ENCODE results near the gene B3GNT7. TPM values are rescaled to one million over a fixed set of nuclear protein-coding genes. Genes with fewer than 3 reads are reported as not detected.

The B3GNT7 gene
- total RNA-seq, 2 donors from 2014 or later: 8.6 to 22.1 TPM

GRCh38 chr2:231360401-231360800, 35.1 kb upstream of the B3GNT7 start:
- no peak for ATAC-seq
- H3K9me3 ChIP-seq: no peaks in the 10 kb centered on the region
- H3K36me3 ChIP-seq (replicated peaks in 1 of 2; ENCODE audit: insufficient read depth in 1 of 2, low read depth in 2 of 2): no peaks in the 10 kb centered on the region
- intact Hi-C loops (cut with DNase I): no loop called here
- WGBS, 2 donors: 92% methylated on average over 9 of the region's 11 CpGs; no CpG with 5 or more reads in 1 of the 2 donors
- H3K27ac ChIP-seq: no peak overlapping the region
- peaks cover 10% of the 10 kb centered on the region for H3K4me1 ChIP-seq
- no peak for DNase-seq
- H3K27me3 ChIP-seq: no peaks in the 10 kb centered on the region
- no peak for TF ChIP-seq CTCF (IDR thresholded peaks at IDR 0.05)
- no peak for TF ChIP-seq POLR2A (IDR thresholded peaks at IDR 0.05)
- no peak overlapping the region for H3K4me3 ChIP-seq

- Histone ChIP-seq H3K36me3 (replicated peaks in 1 of 2; ENCODE audit: insufficient read depth in 1 of 2, low read depth in 2 of 2) (no peaks in the 10 kb centered on the region), H3K4me1 (peaks cover 7% of the 10 kb centered on the region), H3K9me3 (no peaks in the 10 kb centered on the region), H3K4me3 (no peak overlapping the region), H3K27me3 (no peaks in the 10 kb centered on the region), H3K27ac (no peak overlapping the region)
- no peak for TF ChIP-seq CTCF (IDR thresholded peaks at IDR 0.05)
- TF ChIP-seq POLR2A (IDR thresholded peaks at IDR 0.05): no peak
- DNase-seq (peak in 1 of 4 donors; percentile 50), ATAC-seq (no peak)
- intact Hi-C loops (cut with DNase I): no loop called here
- 90 to 92% methylated on average over 8 to 12 of the region's 13 CpGs for WGBS, 2 donors
These were observed 34.6 kb upstream of the B3GNT7 start for GRCh38 chr2:231360881-231361371.

- whole genome bisulfite sequencing, 2 donors: 75 to 87% methylated on average over 12 of the region's 12 CpGs
- no peak for DNase-seq
- Histone ChIP-seq H3K36me3 (replicated peaks in 1 of 2; ENCODE audit: insufficient read depth in 1 of 2, low read depth in 2 of 2) (no peaks in the 10 kb centered on the region), H3K4me3 (no peak overlapping the region), H3K4me1 (no peaks in the 10 kb centered on the region), H3K27me3 (no peaks in the 10 kb centered on the region), H3K9me3 (no peaks in the 10 kb centered on the region), H3K27ac (peak overlapping the region in 1 of 4 donors; percentile 52)
- TF ChIP-seq CTCF (IDR thresholded peaks at IDR 0.05): peak in 1 of 7 experiments; percentile 12
- no peak for TF ChIP-seq POLR2A (IDR thresholded peaks at IDR 0.05)
- intact Hi-C loops (cut with DNase I): no loop called here
- no peak for ATAC-seq
These were observed 33.6 kb upstream of the B3GNT7 start for GRCh38 chr2:231361701-231362554.

GRCh38 chr2:231362555-231363184, 32.8 kb upstream of the B3GNT7 start:
- Histone ChIP-seq H3K4me3 (no peak overlapping the region), H3K9me3 (no peaks in the 10 kb centered on the region), H3K27ac (peak overlapping the region in 1 of 4 donors; percentile 52), H3K36me3 (replicated peaks in 1 of 2; ENCODE audit: insufficient read depth in 1 of 2, low read depth in 2 of 2) (no peaks in the 10 kb centered on the region), H3K4me1 (no peaks in the 10 kb centered on the region), H3K27me3 (no peaks in the 10 kb centered on the region)
- intact Hi-C loops (cut with DNase I): no loop called here
- ATAC-seq: no peak
- no peak for DNase-seq
- 78 to 87% methylated on average over 8 to 9 of the region's 9 CpGs for WGBS, 2 donors
- TF ChIP-seq POLR2A (IDR thresholded peaks at IDR 0.05) (no peak), CTCF (IDR thresholded peaks at IDR 0.05) (no peak)

Measured in body of pancreas (tissue), 4 donors.